ENCODE measurements around the gene EGFL8.

Gene EGFL8

DNA sequence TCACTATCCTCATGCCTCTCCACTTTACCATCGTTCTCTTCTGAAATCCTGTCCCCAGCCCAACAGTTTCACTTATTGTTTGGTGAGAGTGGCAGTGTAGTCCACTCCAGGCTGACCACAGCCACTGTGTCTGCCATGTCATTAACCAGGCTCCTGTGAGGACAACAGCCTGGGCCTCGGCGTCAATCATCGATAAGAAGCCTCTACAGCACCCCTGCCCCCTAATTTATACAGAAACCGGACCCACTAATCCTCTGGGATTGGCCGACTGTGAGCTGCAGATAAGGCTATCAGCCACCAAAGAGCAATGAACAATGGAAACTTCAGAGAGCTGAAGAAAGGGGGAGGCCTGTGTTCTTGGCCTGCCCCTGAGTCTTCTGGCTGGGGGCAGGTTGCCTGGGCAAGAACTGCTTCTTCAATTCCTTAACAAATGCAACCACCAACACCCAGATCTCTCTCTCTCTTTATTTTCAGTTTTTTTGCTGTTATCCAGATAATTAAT is 3.4 kb downstream of the EGFL8 start:
- DNase-seq (ENCODE audit: low read depth in 2 of 2), result no peak

- DNase-seq (ENCODE audit: low read depth in 2 of 2), result no peak
Observed at GRCh38 chr6:32168350-32168749, 4.0 kb downstream of the EGFL8 start.

- no peak for DNase-seq (ENCODE audit: low read depth in 2 of 2)
Observed at GRCh38 chr6:32168807-32169591, 4.6 kb downstream of the EGFL8 start.

DNA sequence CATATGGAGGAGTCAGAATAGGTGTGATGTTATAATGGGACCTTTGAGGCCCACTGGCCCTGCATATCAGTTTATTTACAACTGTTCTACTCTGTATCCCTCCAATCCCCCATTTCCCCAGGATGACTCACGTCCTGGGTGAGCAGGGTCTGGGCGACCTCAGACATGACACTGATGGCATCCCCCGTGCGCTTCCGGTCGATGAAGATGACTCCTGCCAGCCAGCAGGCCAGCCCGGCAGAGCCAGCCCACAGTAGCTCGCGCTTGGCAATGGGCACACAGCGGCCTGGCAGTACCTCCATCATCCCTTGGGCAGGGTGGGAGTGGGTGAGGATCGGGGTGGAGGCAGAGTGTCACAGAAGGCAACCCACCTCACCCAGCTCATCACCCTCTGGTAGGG is 5.9 kb downstream of the EGFL8 start:
- DNase-seq (ENCODE audit: low read depth in 2 of 2), result no peak

- no peak for DNase-seq (ENCODE audit: low read depth in 2 of 2)
Observed at GRCh38 chr6:32171234-32171633, 6.8 kb downstream of the EGFL8 start.

GRCh38 chr6:32173051-32173727 is 8.8 kb downstream of the EGFL8 start:
- no peak for DNase-seq (ENCODE audit: low read depth in 2 of 2)

DNA sequence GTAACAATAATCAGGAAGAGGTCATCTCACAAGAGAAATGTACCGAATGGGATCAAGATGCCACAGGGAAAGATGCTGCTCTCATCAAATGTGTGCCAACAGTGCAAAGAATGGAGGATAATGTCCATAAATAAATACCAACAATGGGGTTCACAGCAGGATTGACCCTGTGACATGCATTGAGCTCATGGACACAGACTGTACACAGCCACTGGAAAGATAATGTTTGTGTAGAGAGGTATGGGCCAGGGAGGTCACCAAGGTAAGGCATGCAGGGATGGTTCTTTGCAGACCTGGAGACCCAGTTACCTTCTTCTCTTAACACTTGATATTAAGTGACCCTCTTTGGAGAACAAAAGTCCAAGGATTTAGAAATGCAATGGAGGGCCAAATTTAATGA is 10.0 kb downstream of the EGFL8 start:
- DNase-seq (ENCODE audit: low read depth in 2 of 2), result no peak

DNA sequence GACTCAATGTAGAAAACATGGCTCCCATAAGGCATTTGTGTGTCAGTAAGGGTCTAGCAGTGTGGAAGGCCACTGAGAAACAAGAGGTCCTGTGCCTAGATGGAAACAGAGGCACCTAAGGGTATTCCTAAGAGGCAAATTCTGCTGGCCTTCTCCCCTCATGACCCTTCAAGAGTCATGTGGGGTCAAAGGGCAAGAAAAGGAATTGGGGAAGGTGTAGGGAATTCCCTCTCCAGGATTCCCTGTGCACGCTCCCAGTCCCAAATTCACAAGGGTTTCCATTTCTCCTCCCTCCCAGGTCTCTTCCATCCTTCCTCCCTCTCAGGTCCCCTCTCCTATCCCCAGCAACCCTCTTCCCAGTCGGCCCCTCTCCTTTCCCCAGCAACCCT is 10.9 kb downstream of the EGFL8 start:
- DNase-seq (ENCODE audit: low read depth in 2 of 2), result no peak

DNA sequence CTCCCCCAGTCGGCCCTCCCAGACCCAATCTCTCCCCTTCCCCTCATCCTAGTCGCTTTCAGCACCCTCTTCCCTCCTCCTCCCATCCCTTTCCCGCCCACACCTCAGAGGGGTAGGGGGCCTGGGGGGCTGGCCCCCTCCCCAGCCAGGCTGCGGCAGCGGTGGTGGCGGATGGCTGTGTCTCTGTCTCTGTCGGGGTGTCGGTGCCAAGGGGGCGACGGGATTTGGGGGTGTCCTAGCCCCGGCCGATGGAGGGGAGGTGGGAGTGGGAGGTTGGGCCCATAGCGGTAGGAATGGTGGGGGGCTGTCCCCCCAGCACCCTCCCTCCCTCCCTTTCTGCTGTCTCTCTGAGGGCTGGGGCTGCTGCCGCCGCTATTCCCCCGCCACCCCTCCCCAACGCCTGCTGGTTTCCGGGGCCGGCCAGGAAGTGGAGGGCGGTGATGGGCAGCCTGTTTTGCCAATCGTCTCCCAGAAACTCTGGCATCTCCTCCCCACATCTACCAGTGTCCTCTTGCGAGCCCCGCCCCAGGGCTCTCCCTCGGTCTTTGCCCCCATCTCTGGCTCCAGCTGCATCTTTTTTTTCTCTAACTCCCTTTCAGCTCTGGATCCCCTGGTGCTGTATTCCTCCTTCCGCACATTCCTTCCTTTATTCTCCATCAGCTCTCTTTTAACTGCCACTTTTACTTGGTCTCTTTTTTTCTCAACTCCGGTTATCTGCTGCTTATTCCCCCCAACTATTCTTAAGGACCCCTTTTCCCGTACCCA is 11.5 kb downstream of the EGFL8 start, which contains the start of gene AGPAT1:
AGPAT1 (minus strand) TSS at position 374 of the 765 bp plus-strand sequence. CDS start 4,588 bp downstream, outside the sequence.
- DNase-seq (ENCODE audit: low read depth in 2 of 2), result peak; percentile 96 to 98

DNA sequence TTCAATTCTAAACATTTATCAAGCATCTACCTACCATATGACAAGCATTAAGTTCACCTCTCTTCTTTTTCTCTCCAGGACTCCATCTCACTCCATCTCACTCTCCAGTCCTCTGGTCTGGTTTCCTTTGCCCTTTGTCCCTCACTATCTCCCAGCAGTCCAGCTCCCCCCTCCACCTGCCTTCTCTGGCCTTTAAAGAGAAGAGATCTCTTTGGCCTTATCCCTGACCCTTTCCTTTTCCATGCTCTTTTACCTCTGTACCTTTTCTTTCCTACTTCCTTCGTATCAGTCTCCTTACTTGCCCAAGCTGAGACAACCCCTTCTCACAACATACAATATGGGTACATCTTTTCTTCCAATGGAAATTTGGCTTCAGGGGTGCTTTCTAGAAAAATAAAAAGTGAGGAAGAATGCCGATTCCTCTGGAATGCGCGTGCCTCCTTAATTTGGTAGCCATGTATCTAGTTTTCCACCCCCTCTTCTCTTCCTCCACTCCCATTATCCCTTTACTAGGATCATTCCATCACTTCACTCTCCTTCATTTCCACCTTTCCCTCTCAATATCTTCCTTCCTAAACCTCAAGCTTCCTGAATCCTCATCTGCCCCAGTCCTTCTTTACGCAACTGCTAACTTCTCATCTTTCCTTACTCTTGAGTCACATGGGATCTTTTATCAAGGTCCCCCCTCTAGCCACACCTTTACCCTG is 12.2 kb downstream of the EGFL8 start:
- DNase-seq (ENCODE audit: low read depth in 2 of 2), result no peak

GRCh38 chr6:32177183-32177787 is 12.9 kb downstream of the EGFL8 start:
- DNase-seq (ENCODE audit: low read depth in 2 of 2), result no peak

- peak; percentile 83 to 85 for DNase-seq (ENCODE audit: low read depth in 2 of 2)
Observed at GRCh38 chr6:32177788-32178546, 13.6 kb downstream of the EGFL8 start, which contains the start of gene RNF5. TSS of gene RNF5 (plus strand) at chr6:32178405. CDS start at chr6:32178512, 107 bp downstream.

GRCh38 chr6:32178547-32179440 is 14.4 kb downstream of the EGFL8 start:
- no peak for DNase-seq (ENCODE audit: low read depth in 2 of 2)

DNA sequence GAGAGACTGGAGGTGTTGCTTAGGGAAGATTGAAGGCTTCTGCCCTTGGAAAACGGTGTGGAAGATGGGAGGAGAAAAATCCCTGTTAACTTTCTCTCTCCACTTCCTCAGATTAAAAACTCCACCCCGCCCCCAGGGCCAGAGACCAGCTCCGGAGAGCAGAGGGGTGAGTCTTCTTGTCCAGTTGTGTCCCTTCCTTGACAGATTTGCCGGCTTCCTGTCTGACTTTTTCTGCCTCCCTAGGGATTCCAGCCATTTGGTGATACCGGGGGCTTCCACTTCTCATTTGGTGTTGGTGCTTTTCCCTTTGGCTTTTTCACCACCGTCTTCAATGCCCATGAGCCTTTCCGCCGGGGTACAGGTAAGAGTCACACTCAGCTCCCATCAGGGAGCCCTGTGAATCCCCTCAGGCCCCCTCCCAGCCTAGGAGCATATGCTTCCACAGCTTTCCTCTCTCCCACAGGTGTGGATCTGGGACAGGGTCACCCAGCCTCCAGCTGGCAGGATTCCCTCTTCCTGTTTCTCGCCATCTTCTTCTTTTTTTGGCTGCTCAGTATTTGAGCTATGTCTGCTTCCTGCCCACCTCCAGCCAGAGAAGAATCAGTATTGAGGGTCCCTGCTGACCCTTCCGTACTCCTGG is 15.5 kb downstream of the EGFL8 start:
- no peak for DNase-seq (ENCODE audit: low read depth in 2 of 2)

DNA sequence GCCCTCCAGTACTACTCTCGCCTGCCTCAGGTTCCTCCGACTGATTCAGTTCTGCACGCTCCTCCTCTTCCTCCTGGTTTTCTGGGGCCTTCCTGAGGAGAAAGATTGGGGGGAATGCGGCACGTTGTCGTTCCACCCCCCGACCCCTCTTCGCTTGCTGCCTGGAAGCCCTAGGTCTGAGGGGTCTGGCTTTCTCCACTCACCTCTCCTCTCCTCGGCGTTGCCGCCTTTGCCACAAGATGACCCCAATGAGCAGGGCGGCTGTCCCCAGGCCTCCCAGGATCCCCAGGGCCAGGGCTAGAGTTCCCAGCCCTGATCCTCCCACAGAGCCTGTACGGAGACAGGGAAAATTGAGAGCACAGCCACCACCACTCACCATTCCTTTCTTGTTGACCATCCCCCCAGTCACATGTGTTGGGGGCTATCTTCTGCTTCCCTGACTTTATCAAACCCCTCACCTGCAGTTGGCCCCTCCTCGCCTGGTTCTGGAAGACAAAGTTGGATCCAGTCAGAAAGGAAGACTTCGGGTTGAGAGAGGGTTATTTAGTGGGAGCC is 16.8 kb downstream of the EGFL8 start:
- DNase-seq (ENCODE audit: low read depth in 2 of 2), result no peak

- DNase-seq (ENCODE audit: low read depth in 2 of 2), result no peak
Observed at GRCh38 chr6:32181915-32182529, 17.6 kb downstream of the EGFL8 start.

- DNase-seq (ENCODE audit: low read depth in 2 of 2), result no peak
Observed at GRCh38 chr6:32182555-32182981, 18.2 kb downstream of the EGFL8 start.

GRCh38 chr6:32183030-32183429 is 18.6 kb downstream of the EGFL8 start:
- no peak for DNase-seq (ENCODE audit: low read depth in 2 of 2)
